Epithelial cell of proximal tubule (primary cell): Measurements from ENCODE around the gene CGRRF1. TPM values are rescaled to one million over a fixed set of nuclear protein-coding genes. Genes with fewer than 3 reads are reported as not detected.

Experiments
- DNase-seq: peaks from one replicate; pipeline ENCODE4 v3.0.0-alpha.2; 2011; ENCODE audit warnings: low read depth
- H3K4me3 ChIP-seq: 2 replicates; pipeline ENCODE4 v1.5.1; 2011; ENCODE audit warnings: low read depth, mild to moderate bottlenecking, low read length
- CTCF ChIP-seq: conservative IDR thresholded peaks from 2 replicates; pipeline ENCODE4 v1.5.1; 2012; ENCODE audit warnings: low read depth, mild to moderate bottlenecking, low read length
- total RNA-seq: library from RNA; depleted of rRNA; stranded (reverse); fragments of >200 nt; gene quantifications from 2 replicates; pipeline ENCODE4 v1.2.3, GENCODE V29; 2015

CGRRF1 gene
- total RNA-seq, 1 donor from 2014 or later, result 5.4 TPM

DNA sequence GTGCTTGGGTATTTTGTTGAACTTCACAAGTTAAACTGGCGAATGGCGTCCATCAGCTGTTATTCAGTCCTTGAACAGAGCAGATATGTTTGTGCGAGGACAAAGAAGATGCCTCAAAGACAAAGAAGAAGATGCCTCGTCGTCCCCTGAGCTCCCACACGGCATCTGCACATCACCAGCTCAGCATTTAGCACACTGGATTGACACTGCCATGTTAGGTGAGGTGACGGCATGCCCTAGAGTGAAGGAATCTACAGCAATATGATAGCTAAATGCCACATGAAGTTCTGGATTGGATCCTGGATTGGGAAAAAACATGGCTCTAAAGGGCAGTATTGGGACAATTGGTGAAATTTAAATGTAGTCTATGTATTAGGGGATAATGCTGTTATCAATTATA is 72.6 kb downstream of the CGRRF1 start:
- H3K4me3 ChIP-seq, result no peak overlapping the region
- no peak for TF ChIP-seq CTCF
- DNase-seq, result no peak

- no peak overlapping the region for H3K4me3 ChIP-seq
- DNase-seq, result no peak
- TF ChIP-seq CTCF, result no peak
These were observed 74.4 kb downstream of the CGRRF1 start for GRCh38 chr14:54584097-54584496.

- no peak for DNase-seq
These were observed 75.5 kb downstream of the CGRRF1 start for GRCh38 chr14:54585214-54585613.

More at GRCh38 chr14:54585214-54585613, 75.5 kb downstream of the CGRRF1 start:
- no peak for TF ChIP-seq CTCF
- no peak overlapping the region for H3K4me3 ChIP-seq

Other genes with a start within 250 kb of the CGRRF1 start
- 64.5 and 81.4 TPM in 2 replicates for gene CDKN3, start 112.9 kb upstream of the CGRRF1 start, total RNA-seq
- 131 and 241 TPM in 2 replicates for gene CNIH1, start 68.5 kb upstream of the CGRRF1 start, total RNA-seq
- 55.7 and 93.1 TPM in 2 replicates for gene GMFB, start 20.9 kb upstream of the CGRRF1 start, total RNA-seq
- gene SAMD4A, start 57.2 kb downstream of the CGRRF1 start, total RNA-seq, result 18.9 and 20.9 TPM in 2 replicates